Peyer's patch (tissue), 4 donors: Measurements from ENCODE around the gene EDARADD.
"Not testable (repeated sequence)": the region's sequence is repeated elsewhere in the genome, so short reads cannot be mapped to it uniquely, and the experiment has no call there.

Experiments used
- CTCF ChIP-seq, 6 experiments: fragments of 450-650 bp in 4 of 6; fragments of 200-600 bp in 2 of 6; sonication (generic) in 1 of 6; IDR thresholded peaks; one replicate each; pipeline ENCODE4 v1.5.1; 2017 to 2019; ENCODE audit warnings: antibody characterized with exemption in 6 of 6, mild to moderate bottlenecking in 3 of 6, moderate library complexity in 1 of 6
- POLR2A ChIP-seq, 2 donors: fragments of 450-650 bp; IDR thresholded peaks; one replicate each; pipeline ENCODE4 v1.5.1; 2017; ENCODE audit warnings: antibody characterized with exemption in 2 of 2, mild to moderate bottlenecking in 2 of 2, moderate library complexity in 2 of 2

GRCh38 chr1:236489161-236489560 is 95.1 kb downstream of the EDARADD start:
- not testable (repeated sequence) for TF ChIP-seq CTCF, POLR2A (IDR thresholded peaks at IDR 0.05)
